OCI-LY1 (cell line): Measurements from ENCODE around the gene ENTR1.

Experiments used
- H2AFZ ChIP-seq: fragments of 200-600 bp; sonication (generic), shearing (Covaris generic); 2 replicates; pipeline ENCODE4 v1.6.0; 2014; ENCODE audit warnings: antibody characterized with exemption, mild to moderate bottlenecking, low read length
- H3F3A ChIP-seq: fragments of 200-600 bp; sonication (generic), shearing (Covaris generic); 2 replicates; pipeline ENCODE4 v1.6.0; 2014; ENCODE audit warnings: mild to moderate bottlenecking, antibody characterized with exemption, low read length, moderate library complexity; ENCODE audit not compliant: insufficient read depth
- H3K27ac ChIP-seq: fragments of 200-600 bp; sonication (generic); 2 replicates; pipeline ENCODE4 v1.5.1; 2014; ENCODE audit warnings: low read length, mixed run types, mild to moderate bottlenecking, low read depth; ENCODE audit not compliant: poor library complexity, severe bottlenecking
- H3K27me3 ChIP-seq: fragments of 200-600 bp; sonication (generic); 2 replicates; pipeline ENCODE4 v1.6.0; 2014; ENCODE audit warnings: antibody characterized with exemption, mild to moderate bottlenecking, low read length, moderate library complexity; ENCODE audit not compliant: insufficient read depth
- H3K36me3 ChIP-seq: fragments of 200-600 bp; sonication (generic); 2 replicates; pipeline ENCODE4 v1.6.1; 2014; ENCODE audit warnings: mild to moderate bottlenecking, antibody characterized with exemption, low read length, moderate library complexity, mixed read lengths; ENCODE audit not compliant: insufficient read depth
- H3K4me1 ChIP-seq: fragments of 200-600 bp; sonication (generic); 2 replicates; pipeline ENCODE4 v1.5.1; 2014; ENCODE audit warnings: mild to moderate bottlenecking, low read length, moderate library complexity; ENCODE audit not compliant: insufficient read depth, severe bottlenecking
- H3K4me2 ChIP-seq: fragments of 200-600 bp; sonication (generic), shearing (Covaris generic); 2 replicates; pipeline ENCODE4 v1.6.1; 2014; ENCODE audit warnings: low read length
- H3K4me3 ChIP-seq: fragments of 200-600 bp; sonication (generic); 2 replicates; pipeline ENCODE4 v1.5.1; 2014; ENCODE audit warnings: low read length, low read depth, mild to moderate bottlenecking, mixed read lengths; ENCODE audit not compliant: poor library complexity, severe bottlenecking
- H3K79me2 ChIP-seq: fragments of 200-600 bp; shearing (Covaris generic); 2 replicates; pipeline ENCODE4 v1.6.1; 2016; ENCODE audit warnings: mixed run types, low read length, mixed read lengths; ENCODE audit not compliant: insufficient read depth
- H3K9ac ChIP-seq: fragments of 200-600 bp; sonication (generic), shearing (Covaris generic); 2 replicates; pipeline ENCODE4 v1.6.1; 2014; ENCODE audit warnings: mild to moderate bottlenecking, low read length, mixed read lengths
- H3K9me2 ChIP-seq: fragments of 200-600 bp; sonication (generic), shearing (Covaris generic); 2 replicates; pipeline ENCODE4 v1.6.1; 2014; ENCODE audit warnings: low read depth, mild to moderate bottlenecking, low read length, mixed read lengths
- H3K9me3 ChIP-seq: fragments of 200-600 bp; shearing (Covaris generic); 2 replicates; pipeline ENCODE4 v1.6.1; 2014; ENCODE audit warnings: low read length, mixed read lengths
- H4K20me1 ChIP-seq: fragments of 200-600 bp; sonication (generic), shearing (Covaris generic); 2 replicates; pipeline ENCODE4 v1.6.0; 2016; ENCODE audit warnings: mild to moderate bottlenecking, low read length; ENCODE audit not compliant: insufficient read depth
- CTCF ChIP-seq: fragments of 200-600 bp; sonication (generic), shearing (Covaris generic); IDR thresholded peaks from 2 replicates; pipeline ENCODE4 v1.5.1; 2017; ENCODE audit warnings: mild to moderate bottlenecking, antibody characterized with exemption, low read length, moderate library complexity, mixed read lengths
- EZH2 ChIP-seq: fragments of 200-600 bp; sonication (generic), shearing (Covaris generic); IDR thresholded peaks from 2 replicates; pipeline ENCODE4 v1.8.0; 2017; ENCODE audit warnings: borderline replicate concordance, mixed run types, mild to moderate bottlenecking, antibody characterized with exemption, low read length, moderate library complexity, mixed read lengths

The ENTR1 gene

DNA sequence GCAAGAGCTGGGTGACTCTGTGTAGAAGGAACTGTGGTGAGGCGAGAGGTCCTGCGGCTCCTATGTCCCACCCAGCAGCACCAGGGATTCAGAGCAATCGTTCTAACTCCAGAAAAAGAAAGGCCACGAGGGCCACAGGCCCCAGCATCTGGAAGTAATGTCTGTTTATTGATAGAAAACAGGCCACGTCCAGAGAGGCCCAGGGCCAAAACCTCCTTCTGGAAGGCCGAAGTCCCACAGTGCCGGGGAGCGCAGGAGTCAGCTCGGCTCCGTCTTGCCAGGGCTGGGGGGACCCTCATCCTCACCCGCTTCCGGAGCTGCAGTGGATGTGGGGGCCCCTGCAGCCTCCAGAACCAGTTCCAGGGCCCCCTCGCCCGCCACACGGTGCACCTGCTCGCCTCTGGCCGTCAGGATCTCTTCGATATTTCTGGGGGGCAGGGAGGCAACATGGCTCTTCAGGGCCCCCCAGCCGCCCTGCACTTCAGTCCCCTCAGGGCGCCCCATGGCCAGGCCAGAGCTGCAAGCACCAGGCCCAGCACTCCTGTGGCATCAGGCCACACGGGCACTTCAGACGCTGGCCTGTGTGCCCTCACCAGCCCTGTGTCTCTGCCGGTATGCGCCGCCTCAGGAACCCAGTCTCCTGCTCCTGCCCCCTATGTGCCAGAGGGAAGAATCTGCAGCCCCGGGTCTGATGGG lies 48.5 kb downstream of the ENTR1 start:
- Histone ChIP-seq H3K27ac (no peak overlapping the region), H3F3A (no peaks in the 10 kb centered on the region), H3K9me2 (no peaks in the 10 kb centered on the region), H3K27me3 (peaks cover under 1% of the 10 kb centered on the region; the same call in 1 of the 2 replicates), H4K20me1 (no peaks in the 10 kb centered on the region), H3K36me3 (no peaks in the 10 kb centered on the region; the same call in 1 of the 2 replicates), H3K9ac (no peak overlapping the region), H3K4me2 (no peak overlapping the region), H2AFZ (no peak overlapping the region), H3K4me3 (no peak overlapping the region), H3K79me2 (no peaks in the 10 kb centered on the region), H3K9me3 (no peaks in the 10 kb centered on the region), H3K4me1 (peaks cover 11% of the 10 kb centered on the region)
- TF ChIP-seq CTCF: no peak

GRCh38 chr9:136361047-136361753 lies 49.2 kb downstream of the ENTR1 start:
- H3K4me2 ChIP-seq: no peak overlapping the region
- peaks cover 11% of the 10 kb centered on the region for H3K4me1 ChIP-seq
- no peaks in the 10 kb centered on the region; the same call in 1 of the 2 replicates for H3K36me3 ChIP-seq
- H3F3A ChIP-seq: no peaks in the 10 kb centered on the region
- H3K4me3 ChIP-seq: no peak overlapping the region
- TF ChIP-seq EZH2: no peak
- no peak for TF ChIP-seq CTCF
- no peaks in the 10 kb centered on the region for H4K20me1 ChIP-seq
- peaks cover 4% of the 10 kb centered on the region; the same call in 1 of the 2 replicates for H3K27me3 ChIP-seq
- no peak overlapping the region for H3K27ac ChIP-seq
- no peaks in the 10 kb centered on the region for H3K9me3 ChIP-seq
- no peaks in the 10 kb centered on the region for H3K79me2 ChIP-seq
- no peak overlapping the region for H3K9ac ChIP-seq
- H2AFZ ChIP-seq: no peak overlapping the region
- H3K9me2 ChIP-seq: no peaks in the 10 kb centered on the region

GRCh38 chr9:136359774-136360718 lies 50.4 kb downstream of the ENTR1 start:
- peaks cover 8% of the 10 kb centered on the region; the same call in 1 of the 2 replicates for H3K27me3 ChIP-seq

More at GRCh38 chr9:136359774-136360718, 50.4 kb downstream of the ENTR1 start:
- Histone ChIP-seq H3K4me1 (peaks cover 11% of the 10 kb centered on the region), H3K79me2 (no peaks in the 10 kb centered on the region), H3K4me2 (no peak overlapping the region), H3K36me3 (no peaks in the 10 kb centered on the region; the same call in 1 of the 2 replicates), H3K4me3 (no peak overlapping the region), H3K9ac (no peak overlapping the region), H2AFZ (no peak overlapping the region), H3K27ac (no peak overlapping the region), H3K9me2 (no peaks in the 10 kb centered on the region), H3F3A (no peaks in the 10 kb centered on the region), H3K9me3 (no peaks in the 10 kb centered on the region), H4K20me1 (no peaks in the 10 kb centered on the region)
- TF ChIP-seq CTCF (no peak), EZH2 (no peak)
